HCT116 (cell line): Measurements from ENCODE around the gene MED27.

Experiments used
- EZH2phosphoT487 ChIP-seq: fragments of 200-600 bp; IDR thresholded peaks from 2 replicates; pipeline ENCODE4 v1.6.1; 2018; ENCODE audit warnings: antibody characterized with exemption, borderline replicate concordance
- YY1 ChIP-seq: IDR thresholded peaks from 2 replicates; pipeline ENCODE4 v1.6.1; 2011; ENCODE audit warnings: low read length, low read depth, moderate library complexity, mild to moderate bottlenecking; ENCODE audit not compliant: insufficient replicate concordance; ENCODE audit errors: extremely low read depth

DNA sequence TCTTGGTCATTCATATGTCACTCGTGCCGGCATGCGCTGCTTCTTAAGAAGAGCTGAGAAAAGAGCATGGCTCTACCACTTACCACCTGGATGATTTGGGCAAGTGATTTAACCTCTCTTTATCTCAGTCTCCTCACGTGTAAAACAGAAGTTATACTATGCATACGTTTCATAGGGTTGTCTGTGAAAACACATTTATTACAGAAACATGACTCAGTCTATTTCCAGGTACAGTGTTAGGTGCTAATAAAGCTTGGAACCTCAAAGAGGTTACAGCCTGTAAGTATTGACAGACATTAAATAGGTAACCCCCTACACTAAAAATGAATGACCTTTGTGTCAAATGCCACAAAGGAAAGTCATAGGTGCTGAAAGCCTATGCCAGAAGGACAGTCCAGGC lies 43.1 kb downstream of the MED27 start:
- TF ChIP-seq YY1: no peak
- no peak for TF ChIP-seq EZH2phosphoT487
